ENCODE results near the gene AKR1B1.

The AKR1B1 gene

DNA sequence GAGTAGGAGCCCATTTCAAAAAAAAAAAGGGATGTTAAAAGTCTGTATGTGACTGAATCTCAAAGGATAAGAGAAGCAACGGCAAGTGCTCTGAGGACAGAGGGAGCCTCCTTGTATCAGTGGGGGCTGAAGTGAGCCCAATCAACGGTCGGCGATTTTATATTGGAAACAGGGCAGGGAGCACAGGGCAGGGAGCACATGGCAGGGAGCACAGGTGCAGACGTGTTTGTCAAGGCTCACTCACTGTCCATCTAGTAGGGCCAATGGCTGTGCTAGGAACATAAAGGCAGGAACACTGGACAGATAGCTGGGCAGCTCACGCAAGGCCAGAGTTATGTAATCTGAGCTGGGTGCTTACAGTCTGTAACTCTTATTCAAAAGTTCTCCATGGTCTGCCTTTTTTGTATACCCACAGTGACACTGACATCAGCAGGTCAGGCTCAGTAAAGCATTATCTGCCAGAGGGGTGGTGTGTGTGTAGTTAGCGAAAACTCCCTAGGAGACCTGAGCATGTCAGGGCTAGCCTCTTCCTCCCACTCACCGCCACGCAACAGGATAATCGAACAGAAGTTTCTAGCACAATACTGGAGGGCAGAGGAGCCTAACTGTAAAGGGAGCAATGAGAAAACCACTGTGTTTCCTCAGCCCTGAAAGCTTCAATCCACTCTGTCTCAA, 15.4 kb downstream of the AKR1B1 start:
- no peak for DNase-seq

- DNase-seq = no peak
Observed at GRCh38 chr7:134442441-134443220, 16.3 kb downstream of the AKR1B1 start.

DNA sequence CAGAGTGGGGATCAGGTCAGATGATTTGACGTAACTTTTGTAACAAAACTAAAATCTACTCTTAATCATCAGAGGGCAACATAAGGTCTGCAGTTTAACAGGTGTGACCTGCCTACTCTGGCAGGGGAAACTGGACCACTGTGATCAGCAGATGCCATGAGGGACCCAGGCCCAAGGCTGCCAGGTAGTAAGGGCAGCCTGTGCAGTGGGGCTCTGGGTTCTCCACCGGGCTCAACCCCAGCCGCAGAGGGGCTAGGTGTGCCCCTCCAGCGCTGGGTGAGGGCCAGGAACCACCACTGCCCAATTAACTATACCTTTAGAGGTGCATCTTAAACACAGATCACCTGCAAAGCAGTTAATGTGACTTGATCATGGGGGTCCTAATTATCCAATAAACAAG, 17.6 kb downstream of the AKR1B1 start:
- no peak for DNase-seq

- no peak for DNase-seq
Observed at GRCh38 chr7:134440476-134440875, 18.4 kb downstream of the AKR1B1 start.

- no peak for DNase-seq
Observed at GRCh38 chr7:134440067-134440466, 18.8 kb downstream of the AKR1B1 start.

DNA sequence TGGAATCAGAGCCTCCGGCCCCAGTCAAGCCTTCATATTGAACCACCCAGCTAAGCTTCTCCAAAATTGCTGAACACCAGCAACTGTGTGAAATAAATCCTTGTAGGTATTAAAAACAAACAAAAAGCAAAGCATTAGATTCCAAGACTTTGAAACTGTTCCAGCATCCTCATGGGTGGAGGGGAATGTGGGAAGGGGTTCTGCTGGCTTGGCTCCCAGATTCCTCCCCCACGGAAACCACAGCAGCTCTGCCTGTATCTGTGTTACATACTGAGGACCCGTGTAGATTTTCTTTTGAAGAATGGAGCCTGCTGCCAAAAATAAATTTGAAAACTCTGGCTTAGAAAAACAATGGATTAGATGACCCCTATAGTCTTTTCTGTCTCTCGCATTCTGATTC, 20.0 kb downstream of the AKR1B1 start:
- DNase-seq = no peak

- DNase-seq = no peak
Observed at GRCh38 chr7:134435161-134435920, 23.6 kb downstream of the AKR1B1 start.

GRCh38 chr7:134434701-134435100, 24.2 kb downstream of the AKR1B1 start:
- no peak for DNase-seq

GRCh38 chr7:134433430-134433829, 25.5 kb downstream of the AKR1B1 start:
- no peak for DNase-seq

- peak; percentile 70 for DNase-seq
Observed at GRCh38 chr7:134432296-134433152, 26.4 kb downstream of the AKR1B1 start.

DNA sequence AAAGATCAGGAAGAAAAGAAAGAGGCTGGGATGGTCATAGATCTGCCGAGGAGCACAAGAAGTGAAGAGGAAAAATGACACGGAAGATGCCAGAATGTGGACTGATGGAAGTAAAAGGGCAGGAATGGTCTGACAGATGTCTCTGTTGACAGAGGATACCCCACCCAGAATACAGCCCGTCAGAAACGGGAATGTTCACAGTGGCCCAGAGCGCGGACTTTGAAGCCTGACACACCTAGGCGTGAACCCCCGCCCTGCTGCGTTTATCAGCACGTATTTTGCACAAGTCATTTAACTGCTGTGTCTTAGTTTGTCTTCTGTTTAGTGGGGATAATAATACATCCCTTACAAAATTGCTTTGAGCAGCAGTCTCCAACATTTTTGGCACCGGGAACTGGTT, 27.1 kb downstream of the AKR1B1 start:
- DNase-seq = no peak

DNA sequence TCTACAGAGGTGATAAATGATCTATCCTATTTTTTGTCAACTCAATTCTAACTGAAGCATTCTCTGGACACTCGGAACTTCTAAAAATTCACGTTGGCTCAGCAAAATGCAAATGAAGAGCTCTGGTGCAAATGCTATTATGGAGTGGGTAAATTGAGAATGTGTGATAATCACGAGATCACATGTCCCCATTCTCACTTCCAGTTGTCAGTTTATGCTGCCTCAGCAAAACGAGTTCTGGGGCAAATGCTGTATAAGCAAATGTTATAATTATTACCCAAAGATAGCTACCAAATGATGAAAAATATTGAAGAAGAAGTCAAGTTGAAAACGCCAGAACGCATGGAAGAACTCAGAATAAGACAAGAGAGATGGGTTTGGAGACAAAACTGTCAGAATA, 29.4 kb downstream of the AKR1B1 start:
- DNase-seq = no peak

DNA sequence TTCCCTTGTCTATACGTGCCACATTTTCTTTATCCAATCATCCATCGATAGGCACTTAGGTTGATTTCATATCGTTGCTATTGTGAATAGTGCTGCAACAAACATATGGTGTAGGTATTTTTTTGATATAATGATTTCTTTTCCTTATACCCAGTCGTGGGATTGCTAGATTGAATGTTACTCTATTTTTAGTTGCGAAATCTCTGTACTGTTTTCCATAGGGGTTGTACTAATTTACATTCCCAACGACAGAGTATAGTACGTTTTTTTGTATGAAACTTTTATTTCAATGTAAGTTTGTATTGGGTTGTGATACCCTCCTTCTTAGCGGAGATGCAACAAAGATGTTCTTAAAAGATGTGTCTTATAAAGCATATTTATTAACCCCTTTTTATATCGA, 30.0 kb downstream of the AKR1B1 start:
- DNase-seq = no peak

DNA sequence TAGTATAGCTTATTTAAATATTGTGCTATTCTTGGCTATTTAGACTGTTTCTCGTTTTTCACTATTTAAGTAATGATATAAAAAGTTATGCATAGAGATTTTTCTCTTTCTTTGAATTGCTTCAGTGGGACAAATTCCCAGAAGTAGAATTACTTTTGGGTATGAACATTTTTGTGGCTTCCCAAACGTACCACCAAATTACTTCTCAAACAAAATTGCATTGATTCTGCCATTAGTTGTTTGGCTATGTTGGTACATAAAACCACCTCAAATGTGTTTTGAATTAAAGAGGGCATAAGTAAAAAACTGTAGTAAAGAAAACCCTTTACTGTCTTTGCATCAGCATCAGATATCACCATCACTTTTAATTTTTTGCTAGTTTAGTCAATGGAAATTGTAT, 31.0 kb downstream of the AKR1B1 start:
- no peak for DNase-seq

DNA sequence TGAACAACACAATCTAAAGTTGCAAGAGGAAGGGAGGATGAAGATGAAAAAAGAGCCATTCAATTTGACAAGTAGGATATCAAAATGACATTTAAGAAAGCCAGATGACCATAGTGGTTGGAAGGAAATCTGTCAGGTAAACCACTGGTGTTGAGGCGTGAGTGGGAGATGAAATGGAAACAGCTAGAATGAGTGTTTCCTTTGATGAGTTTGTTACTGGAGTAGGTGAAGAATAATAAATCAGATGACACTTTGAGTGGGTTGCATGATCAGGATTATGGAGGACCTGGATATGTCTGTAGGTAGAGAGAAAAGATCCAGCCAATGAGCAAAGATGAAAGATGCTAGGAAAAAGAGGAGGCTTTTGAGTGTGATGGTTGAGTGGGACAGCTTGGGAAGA, 33.1 kb downstream of the AKR1B1 start:
- no peak for DNase-seq

GRCh38 chr7:134422638-134423037, 36.3 kb downstream of the AKR1B1 start:
- DNase-seq = no peak

DNA sequence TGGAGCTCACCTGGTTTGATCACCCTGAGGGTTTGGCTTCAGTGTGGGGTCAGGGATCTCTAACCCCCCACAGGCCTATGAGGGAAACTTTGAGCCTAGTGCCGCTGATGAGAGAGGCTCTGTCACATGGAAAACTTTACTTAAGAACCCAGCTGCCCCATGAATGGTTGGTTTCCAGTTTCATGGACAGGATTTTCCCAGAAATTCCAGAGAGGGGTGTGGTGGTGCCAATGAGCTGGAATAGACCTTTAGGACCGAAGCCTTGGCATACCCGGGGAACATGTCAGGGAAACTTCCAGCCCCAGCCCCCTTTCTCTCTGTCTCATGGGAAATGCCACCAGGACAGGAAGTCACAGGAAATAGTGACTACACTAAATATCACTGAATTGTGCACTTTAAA, 36.9 kb downstream of the AKR1B1 start:
- no peak for DNase-seq

DNA sequence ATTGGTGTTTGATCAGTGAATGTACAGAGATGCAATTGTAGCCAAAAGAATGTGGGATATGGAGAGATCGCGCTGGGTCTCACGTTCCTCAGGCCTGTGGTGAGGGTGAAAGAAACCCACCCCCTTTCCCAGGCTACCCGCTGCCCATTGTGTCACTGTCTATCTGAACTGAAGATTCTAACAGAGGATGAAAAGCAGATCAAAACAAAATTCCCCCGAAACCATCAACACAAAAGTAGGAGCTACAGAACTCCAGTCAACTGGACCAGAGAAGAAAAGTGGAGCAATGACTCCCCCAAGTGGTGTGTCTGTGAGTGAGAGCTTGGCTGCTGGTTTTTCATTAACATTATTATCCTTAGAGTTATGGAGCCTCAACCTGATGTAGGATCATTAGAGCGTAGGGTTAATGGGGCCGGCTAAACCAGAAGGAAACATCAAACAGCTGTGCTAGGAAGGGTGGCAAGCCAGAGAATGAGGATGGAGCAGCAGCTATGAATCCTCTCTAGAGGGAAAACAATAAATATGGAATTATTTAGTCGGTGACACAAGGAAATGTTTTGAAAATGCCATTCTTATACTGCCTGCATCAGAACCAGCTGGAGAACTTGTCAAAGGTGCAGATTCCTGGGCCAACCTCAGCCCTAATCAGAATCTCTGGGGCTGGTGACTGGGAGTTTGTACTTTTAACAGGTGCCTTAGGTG, 38.3 kb downstream of the AKR1B1 start:
- DNase-seq = no peak

- DNase-seq = no peak
Observed at GRCh38 chr7:134419875-134420274, 39.0 kb downstream of the AKR1B1 start.

DNA sequence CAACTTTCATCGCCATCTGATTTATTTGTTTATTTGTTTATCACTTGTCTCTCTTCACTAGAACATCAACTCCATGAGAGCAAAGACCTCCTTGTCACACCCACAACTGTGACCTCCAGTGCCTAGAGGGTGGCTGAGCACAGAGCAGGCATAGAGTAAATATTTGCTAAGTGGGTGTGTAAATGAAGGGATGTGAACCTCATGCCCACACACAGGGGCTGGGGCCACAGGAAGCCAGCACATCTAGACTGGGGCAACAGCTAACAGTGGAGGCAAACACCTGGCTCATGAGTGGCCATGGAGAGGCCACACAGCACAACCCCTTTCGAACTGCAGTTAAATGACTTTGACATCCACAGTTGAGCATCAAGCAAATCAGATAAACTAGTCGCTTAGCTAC, 39.8 kb downstream of the AKR1B1 start:
- no peak for DNase-seq

GRCh38 chr7:134415700-134416099, 43.2 kb downstream of the AKR1B1 start:
- no peak for DNase-seq

DNA sequence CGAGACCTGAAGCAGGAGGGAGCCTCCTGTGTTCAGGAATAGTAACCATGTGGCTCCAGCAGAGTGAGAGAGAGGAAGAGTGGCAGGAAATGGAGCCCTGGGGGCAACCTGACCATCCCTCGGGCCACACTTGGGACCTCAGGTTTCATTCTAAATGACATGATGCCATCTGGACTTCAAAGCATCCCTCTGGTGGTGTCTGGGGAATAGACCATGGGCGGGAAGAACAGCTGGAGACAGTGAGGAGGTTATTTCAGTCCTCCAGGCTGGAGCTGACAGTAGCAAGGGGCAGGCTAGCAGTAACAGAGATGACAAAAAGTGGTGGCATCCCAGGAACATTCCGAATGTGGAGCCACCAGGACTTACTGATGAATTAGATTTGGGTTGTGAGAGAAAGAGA, 44.8 kb downstream of the AKR1B1 start:
- no peak for DNase-seq

Data from activated CD4-positive, CD25-positive, alpha-beta regulatory T cell treated with anti-CD3 and anti-CD28 coated beads, Interleukin-2, amount 50 U/mL, for 72 hours (primary cell).